DMS79 treated with DMSO at 0.1 percent for 48 hours (cell line): ENCODE data around the gene RPL27A.

Source experiments
- DNase-seq: peaks from one replicate; lab custom pipeline; 2025; lab: John Stamatoyannopoulos, UW

Gene RPL27A

GRCh38 chr11:8674859-8675258 is 7.7 kb upstream of the RPL27A start:
- DNase-seq: no peak

DNA sequence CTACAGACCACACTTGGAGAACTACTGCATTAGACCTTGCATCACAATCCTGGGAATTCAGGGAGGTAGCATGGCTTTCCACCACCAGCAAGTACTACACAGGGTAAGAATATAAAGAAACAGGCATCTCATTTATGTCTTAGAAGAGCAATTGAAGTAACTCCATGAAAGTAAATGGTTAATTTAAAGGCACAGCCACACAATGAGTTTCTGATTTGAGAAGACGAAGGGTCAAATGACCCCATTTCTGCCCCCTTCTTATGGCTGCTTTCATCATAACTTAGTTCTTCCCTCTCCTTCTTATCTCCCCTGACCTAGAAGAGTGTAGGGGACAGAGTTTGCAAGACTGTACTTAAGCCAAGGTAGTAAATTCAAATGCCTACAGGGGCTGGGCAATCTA is 6.1 kb upstream of the RPL27A start:
- no peak for DNase-seq

- no peak for DNase-seq
These were observed 3.6 kb upstream of the RPL27A start for GRCh38 chr11:8679006-8679405.

DNA sequence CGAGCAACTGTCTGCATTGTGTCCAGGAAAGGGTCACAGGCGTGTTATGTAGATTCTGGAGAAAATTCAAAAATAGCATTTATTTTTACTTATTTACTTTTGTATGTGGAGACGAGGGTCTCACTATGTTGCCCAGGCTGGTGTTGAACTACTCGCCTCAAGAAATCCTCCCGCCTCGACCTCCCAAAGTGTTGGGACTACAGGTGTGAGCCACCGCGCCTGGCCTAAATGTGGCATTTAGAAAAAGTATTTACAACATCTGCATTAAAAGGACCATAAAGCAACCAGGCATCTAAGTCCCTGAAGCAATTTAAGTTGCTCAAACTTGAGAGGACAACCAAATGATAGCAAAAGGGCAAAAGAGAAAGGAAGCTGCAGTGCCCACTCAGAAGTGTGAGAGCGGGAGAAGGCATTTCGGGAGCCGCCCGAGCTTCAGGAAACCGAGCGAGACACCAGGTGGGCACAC is 722 bp upstream of the RPL27A start:
- DNase-seq: no peak

DNA sequence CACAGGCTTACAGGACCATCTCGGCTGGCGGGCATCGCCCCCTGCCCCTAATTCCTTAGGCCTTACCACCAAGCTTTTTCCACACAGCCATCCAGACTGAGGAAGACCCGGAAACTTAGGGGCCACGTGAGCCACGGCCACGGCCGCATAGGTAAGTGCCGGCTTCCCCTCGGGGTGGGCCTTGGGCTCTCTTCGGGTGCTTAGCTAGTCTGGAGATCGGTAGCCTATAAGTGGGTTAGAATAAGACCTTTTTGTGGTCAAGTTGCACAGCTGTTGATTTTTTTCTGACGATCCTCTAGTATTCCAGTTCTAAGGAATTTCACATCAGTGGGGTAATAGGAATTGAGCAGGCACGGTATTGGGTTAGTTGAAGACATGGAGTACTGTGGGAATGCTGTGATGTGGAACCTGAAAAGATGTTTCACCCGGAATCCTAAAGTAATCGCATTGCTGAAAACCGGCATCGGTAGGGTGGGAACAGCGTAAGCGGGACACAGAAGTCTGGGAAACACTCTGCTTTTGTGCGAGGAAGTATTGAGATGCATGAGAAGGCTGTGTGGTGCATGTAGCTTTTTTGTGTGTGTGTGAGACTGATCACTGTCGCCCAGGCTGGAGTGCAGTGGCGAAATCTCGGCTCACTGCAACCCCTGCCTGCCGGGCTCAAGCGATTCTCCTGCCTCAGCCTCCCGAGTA is 669 bp downstream of the RPL27A start:
- no peak for DNase-seq

DNA sequence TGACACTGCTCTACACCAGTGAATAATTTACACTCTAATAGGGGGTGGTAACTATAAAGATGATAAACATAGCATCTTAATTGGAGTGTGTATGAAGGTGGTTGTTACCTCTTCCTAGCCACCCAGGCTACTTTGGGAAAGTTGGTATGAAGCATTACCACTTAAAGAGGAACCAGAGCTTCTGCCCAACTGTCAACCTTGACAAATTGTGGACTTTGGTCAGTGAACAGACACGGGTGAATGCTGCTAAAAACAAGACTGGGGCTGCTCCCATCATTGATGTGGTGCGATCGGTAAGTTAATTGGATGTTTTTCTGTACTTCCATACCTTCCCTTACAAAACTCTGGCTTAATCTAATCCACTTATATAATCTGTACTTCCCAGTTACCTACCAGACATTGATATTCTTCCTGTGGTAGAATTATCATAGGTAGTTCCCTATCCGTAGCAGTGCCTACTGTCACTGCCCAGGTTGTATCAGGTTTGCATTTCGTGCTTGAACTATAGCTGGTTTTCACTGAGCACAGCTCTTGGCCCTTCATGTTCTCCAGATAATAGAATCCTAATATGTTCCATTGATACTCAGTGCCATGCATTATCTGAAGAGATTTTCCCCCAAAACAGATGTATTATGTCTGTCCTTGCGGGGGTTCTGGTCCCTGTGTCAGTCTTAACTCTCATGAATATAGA is 2.2 kb downstream of the RPL27A start:
- no peak for DNase-seq

GRCh38 chr11:8685306-8685705 is 2.7 kb downstream of the RPL27A start:
- DNase-seq: no peak

DNA sequence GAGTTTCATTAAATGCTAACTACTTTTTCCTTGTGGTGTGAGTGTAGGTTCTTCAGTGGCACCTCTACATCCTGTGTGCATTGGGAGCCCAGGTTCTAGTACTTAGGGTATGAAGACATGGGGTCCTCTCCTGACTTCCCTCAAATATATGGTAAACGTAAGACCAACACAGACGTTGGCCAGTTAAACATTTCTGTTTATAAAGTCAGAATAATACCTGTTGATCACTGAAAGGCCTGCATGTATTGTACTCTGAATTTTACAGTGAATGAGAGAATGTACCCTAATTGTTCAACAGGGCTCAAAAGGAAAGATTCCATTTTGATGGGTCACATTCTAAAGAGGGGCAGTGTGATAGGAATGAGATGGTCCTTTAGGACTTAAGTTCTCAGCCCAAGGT is 3.2 kb downstream of the RPL27A start:
- no peak for DNase-seq

GRCh38 chr11:8686325-8686724 is 3.7 kb downstream of the RPL27A start:
- no peak for DNase-seq

DNA sequence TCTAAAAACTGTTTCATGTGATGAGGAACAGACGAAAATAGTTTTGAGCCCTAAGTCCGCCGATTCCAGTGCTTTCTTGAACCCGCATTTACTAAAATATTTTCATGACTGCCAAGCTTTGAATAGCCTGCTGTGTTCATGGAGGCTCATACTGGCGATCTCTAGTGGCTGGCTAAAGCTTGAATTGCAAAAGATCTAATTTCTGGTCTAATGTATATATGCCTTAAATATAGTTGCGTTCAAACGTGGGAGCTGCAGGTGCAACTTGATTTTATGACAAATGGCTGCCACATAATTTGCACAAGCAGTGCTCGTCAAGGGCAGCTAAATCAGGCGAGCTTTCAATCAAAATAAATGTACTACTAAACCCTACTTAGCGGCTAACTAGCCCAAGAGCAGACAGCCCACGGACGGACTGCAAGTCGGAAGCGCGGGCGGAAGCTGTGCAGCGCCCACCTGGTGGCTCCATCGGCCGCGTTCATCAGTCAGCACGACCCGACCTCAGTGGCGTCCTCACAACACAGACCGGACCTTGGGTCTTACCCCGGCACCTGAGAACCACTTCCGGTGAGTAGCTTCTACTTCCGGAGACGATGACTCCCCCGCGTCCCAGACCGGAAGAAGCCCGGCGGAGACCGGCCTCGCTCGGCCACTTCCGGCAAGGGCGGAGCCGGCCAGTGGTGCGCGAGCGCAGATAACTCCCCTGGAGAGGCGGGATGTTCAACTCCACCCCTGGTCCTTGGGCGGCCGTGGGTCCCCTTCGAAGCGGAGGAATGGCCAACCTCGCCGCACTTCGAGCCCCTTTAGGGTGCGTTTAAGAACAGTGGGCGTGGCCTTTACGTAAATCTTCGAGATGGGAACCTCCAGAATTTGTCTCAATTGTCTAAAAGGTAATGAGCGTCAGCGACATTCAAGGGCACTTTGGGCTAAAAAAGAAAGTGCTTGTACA is 6.1 kb downstream of the RPL27A start:
- peak; percentile 93 for DNase-seq

- DNase-seq: no peak
These were observed 7.2 kb downstream of the RPL27A start for GRCh38 chr11:8689726-8690255.

DNA sequence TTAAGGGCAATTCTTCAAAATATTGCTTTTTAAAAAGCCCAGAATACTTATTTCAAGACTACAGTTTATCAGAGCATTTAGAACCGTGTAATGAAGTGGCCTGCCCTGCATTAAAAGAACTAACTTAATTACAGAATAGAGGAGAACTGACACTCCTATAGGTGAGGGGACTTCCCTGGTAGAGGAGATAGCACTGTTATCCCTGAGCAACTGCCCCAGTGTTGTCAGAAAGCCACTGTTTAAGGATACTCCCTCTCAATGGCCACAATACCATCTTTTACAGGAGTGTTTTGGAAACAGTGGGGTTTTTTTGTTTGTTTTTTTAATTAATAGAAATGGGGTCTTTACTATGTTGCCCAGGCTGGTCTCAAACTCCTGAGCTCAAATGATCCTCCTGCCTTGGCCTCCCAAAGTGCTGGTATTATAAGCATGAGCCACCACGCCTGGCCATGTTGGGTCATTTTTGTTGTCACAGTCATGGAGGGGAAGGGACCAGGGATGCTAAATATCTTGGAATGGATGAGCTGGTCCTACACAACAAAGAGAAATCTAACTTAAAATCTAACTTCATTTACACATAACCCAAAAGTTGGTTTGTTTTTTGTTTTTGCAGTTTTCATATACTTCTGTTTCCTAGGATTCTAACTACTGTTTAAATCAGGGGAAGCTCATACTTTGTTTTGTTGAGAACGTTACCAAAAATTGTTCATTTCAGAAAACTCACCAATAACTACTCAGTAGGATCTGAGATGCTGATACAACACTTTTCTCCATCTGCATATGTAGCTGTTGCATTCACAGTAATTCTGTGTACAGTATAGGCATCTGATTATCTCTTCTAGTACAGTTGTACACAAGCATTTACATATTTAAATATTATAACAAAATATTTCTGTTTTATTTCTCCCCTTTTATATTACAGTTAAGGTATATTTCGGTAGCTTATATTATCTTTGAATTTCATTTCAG is 8.1 kb downstream of the RPL27A start:
- DNase-seq: no peak

- no peak for DNase-seq
These were observed 9.0 kb downstream of the RPL27A start for GRCh38 chr11:8691601-8692000.

DNA sequence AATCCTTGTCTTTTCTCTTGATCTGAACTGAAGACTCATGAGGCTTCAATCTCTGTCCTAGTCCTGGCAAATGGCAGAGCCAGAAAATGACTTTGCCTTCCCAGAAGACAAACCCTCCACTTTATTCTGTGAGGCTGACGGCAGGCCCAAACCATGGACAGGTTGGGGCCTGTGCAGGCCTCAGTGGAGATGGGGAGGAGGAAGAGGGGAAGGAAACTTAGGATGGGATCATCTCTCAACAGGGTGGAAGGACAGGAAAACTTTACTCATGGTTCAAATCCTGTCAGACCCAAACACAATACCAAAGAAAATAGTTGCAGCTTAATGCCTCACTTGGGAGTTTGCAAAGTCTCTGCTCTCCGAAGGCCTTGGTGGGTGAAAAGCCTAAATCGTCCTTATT is 9.8 kb downstream of the RPL27A start:
- DNase-seq: no peak

DNA sequence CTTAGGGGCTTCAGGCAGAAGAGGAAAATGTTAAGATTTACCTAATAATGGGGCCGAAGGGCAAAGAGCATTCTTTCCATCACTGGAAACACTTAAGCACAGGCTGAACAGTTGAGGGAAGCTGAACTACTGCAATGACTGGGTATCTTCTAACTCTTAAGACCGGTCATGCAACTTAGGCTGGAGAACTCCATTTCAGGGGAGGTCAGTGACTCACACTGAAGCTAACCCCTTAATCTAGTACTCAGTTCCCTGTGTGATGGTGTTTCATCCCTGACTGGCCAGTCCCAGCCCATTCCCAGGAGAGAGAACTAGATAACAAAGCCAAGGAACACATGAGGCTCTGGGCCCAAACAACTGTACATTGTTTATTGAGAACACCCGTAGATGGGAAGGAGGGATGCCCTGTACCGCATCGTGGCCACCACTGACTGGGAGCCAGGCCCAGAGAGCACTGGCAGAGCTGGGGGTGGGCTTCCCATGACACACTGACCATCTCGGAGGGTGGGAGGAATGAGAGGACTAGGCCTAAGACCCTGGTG is 10.5 kb downstream of the RPL27A start:
- DNase-seq: no peak

DNA sequence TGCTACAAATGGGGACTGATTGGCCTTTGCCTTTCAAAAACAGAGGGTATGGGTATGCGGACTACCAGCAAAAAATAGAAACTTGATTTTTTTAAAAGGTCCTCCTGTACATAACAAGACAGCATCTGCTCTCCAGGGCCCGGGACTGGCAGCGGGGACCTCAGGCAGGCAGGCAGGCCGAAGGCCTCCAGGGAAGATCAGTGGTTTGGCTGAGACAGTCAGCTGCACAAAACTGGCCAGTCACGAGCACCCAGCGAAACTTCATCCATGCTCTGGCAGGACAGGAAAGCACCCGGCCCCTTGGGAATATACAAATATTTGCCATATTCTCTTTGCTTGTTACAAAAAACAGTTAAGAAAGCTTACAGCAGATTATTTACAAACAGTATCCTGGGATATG is 11.0 kb downstream of the RPL27A start:
- no peak for DNase-seq

DNA sequence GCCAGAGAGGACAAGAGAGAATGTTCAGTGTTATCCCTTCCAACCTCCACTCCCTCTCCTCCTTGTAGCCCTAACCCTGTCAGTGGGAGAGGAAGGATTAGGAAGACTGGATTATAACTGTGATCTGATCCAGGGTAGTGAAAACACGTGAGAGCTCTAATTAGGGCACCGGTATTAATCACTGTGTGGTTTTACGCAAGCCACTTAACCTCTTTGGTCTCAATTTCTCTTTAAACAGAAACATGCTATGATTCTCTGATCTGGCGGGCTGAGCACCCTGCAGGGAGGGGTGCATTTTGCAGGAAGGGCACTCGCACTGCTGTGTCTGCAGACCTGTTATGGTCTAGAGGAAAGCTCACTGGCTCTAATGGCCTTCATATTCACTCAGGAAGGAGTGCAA is 11.5 kb downstream of the RPL27A start:
- DNase-seq: no peak

GRCh38 chr11:8697054-8697453 is 14.5 kb downstream of the RPL27A start:
- DNase-seq: no peak

GRCh38 chr11:8698379-8698851 is 15.8 kb downstream of the RPL27A start:
- DNase-seq: no peak

DNA sequence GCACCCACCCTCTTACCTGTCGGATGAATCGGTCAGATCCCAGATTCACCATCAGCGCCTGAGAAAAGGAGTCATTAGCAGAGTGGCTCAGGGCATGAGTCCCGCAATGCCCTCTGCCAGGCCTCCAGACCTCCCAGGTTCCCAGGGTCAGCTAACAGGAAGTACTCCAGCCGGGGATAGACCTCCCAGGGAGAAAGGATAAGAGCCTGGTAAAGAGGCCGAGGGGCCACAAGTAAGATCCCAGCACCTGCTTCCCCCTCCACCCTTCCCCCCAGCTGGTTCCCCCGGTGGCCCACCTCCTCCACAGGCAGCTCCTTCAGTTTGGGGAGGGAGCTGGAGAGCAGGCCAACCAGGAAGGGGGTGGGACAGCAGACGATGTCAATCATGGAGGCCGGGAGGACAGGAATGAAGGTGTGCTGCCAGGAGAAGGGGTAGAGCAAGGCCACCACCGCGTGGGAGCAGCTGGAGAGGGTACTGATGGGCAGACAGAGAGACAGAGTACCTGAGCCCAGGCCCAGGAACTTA is 16.4 kb downstream of the RPL27A start:
- no peak for DNase-seq

- DNase-seq: no peak
These were observed 17.3 kb downstream of the RPL27A start for GRCh38 chr11:8699903-8700302.
